G401.6 (cell line): ENCODE measurements around the gene FCGR3B.
"Not testable (repeated sequence)": the region's sequence is repeated elsewhere in the genome, so short reads cannot be mapped to it uniquely, and the experiment has no call there.

ENCODE experiments used
- FAIRE-seq: peaks from 2 replicates; lab custom pipeline; 2012; peaks lifted over from hg19 to GRCh38; lab: Jason Lieb, UNC

FCGR3B gene

DNA sequence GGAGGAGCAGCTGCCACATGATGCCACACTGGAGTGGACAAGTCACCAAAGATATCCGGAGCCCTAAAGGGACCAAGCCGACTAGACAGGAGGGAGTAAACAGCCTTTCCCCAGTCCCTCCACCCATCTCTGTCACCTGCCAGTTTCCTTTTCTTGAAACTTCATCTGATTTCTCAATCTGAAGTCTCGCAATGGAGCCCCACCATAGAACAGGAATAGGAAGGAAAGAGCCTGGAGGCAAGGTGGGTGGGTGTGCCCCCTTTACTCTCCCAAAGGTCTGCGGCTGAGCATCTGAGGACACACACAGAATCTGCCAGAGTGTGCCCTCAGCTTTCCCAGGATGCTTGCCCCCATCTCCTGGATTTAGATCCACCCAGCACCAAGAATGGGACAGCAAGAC, at the start of gene FCGR3B:
Gene FCGR3B, minus strand, starts transcription at position 101 of the 400 bp plus-strand sequence. Its CDS starts 82 bp downstream, at position 19.
- FAIRE-seq = no peak

DNA sequence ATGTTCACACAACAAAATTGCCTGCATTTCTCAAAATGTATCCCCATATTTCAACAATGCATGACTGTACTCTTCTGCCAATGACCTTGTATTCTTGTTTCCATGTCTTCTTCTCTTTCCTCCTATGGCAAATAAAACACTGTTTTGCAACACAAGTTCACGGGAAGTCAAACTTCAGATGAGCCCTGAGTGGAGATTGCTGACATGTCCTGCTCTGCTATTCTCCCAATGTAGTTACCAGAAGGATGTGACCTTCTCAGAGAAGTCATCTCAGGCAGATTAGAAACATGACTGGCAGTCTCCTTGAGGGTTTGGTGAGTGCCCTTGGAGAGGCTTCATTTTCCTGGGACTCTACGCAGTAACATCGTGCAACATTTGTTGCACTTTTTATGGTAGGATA, 47.5 kb upstream of the FCGR3B start:
- no peak for FAIRE-seq

DNA sequence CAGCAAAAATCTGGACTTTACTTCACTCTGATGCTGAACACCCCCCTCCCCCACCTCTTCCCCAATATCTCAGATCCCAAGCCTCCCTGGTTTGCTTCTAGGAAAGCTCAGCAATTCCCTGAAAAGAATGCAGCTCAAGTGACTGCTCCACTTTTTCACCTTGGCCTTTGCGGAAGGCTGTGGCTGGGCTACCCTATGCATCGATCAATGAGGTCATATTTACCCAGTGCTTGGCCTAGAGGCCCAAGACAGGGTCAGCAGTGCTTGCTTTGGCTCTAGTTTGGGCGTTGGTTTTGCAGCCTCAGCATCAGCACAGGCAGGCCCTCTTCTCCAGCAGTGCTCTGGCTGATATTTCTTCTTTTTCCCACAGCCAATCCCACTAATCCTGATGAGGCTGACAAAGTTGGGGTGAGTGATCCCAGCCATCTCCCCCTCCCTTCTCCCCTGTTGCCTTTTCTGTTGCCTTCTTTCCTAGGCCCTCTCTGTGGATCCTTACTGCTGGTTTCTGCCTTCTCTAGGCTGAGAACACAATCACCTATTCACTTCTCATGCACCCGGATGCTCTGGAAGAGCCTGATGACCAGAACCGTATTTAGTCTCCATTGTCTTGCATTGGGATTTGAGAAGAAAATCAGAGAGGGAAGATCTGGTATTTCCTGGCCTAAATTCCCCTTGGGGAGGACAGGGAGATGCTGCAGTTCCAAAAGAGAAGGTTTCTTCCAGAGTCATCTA, 46.1 kb upstream of the FCGR3B start:
- FAIRE-seq = no peak

- FAIRE-seq = no peak
These were observed 45.5 kb upstream of the FCGR3B start for GRCh38 chr1:161676441-161676840.

- not testable (repeated sequence) for FAIRE-seq
These were observed 43.9 kb upstream of the FCGR3B start for GRCh38 chr1:161674908-161675307.

DNA sequence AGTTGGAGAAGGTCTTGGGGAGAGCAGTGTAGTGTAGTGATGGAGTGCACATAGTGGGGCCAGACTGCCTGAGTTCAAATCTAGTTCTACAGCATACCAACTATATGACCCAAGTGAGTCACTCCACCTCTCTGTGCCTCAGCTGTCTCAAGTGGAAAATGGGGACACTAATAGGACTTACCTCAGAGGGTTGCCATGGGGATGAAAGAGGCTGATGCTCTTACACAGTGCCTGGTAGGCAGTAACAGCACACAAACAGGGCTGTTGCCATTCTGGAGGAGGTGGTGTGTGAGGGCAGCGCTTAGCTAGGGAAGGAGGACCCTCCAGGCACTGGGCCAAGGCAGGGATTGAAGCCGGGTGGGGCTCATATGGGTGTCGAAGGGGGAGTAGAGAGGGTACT, 43.5 kb upstream of the FCGR3B start:
- FAIRE-seq = not testable (repeated sequence)

GRCh38 chr1:161673437-161673836, 42.5 kb upstream of the FCGR3B start:
- FAIRE-seq = not testable (repeated sequence)

DNA sequence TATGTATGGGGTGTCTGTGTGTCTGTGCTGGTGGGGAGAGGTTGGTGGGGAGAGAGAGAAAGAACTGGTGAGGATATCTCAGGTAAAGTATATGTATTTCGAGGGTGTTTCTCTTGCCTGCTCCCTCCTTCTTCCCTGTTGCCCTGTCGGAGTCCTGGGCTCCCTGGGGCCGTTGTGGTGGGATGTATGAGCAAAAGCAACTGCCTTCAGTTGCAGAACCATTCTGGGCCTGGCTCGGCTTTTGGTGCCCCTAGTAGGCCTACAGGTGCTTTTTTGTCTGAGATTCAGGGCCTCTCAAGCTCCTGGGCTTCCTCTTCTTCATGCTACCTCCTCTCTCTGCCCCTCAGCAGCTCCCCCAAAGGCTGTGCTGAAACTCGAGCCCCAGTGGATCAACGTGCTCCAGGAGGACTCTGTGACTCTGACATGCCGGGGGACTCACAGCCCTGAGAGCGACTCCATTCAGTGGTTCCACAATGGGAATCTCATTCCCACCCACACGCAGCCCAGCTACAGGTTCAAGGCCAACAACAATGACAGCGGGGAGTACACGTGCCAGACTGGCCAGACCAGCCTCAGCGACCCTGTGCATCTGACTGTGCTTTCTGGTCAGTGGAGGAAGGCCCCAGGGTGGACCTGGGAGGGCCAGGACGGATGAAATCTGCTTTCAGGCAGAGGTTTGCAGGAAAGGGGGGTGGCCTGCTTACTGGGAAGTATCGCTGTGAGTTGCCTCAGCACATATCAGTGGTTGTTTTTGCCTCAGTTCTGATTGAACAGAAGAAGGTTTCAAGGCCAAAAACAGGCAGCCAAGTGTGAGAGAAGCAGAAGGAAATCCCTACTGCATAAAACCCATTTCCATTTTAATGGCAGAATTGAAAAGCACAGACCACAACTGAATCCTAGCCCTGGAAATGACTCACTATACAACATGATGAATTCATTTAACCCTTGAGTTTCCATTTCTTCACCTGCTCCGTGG, 40.4 kb upstream of the FCGR3B start:
- FAIRE-seq = not testable (repeated sequence)

GRCh38 chr1:161664689-161665088, 33.7 kb upstream of the FCGR3B start:
- not testable (repeated sequence) for FAIRE-seq

- not testable (repeated sequence) for FAIRE-seq
These were observed 32.6 kb upstream of the FCGR3B start for GRCh38 chr1:161663569-161663968.

- not testable (repeated sequence) for FAIRE-seq
These were observed 31.8 kb upstream of the FCGR3B start, which contains the start of gene FCGR2B for GRCh38 chr1:161662684-161663339. TSS of gene FCGR2B (plus strand) at chr1:161663143. CDS start at chr1:161663242, 99 bp downstream.

DNA sequence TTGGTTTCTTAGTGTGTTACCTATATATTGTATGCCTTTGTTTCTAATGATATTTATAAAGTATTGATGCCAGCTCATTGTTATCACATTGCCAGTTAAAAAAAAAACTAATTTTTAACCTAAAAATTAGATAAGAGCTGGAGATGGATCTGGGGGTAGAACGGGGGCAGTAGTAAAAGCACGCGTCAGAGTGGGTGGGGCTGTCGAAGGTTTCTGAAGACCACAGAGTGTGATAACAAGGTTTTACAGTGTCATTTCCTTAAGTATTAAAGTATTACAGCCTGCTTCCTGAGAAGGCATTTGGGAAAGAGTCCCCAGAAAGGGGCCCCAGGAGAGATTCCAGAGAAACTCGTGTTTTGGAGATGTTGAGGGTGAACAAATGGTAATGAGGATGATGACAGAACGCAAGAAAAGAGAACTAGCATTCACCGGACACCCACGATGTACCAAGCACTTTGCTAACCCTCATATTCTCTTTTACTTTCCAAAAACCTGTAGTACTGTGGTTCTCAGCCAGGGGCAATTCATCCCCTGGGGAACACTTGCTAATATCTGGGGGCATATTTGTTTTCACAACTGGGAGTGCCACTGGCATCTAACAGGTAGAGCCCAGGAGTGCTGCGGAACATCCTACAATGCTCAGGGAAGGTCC, 30.8 kb upstream of the FCGR3B start:
- FAIRE-seq = not testable (repeated sequence)

DNA sequence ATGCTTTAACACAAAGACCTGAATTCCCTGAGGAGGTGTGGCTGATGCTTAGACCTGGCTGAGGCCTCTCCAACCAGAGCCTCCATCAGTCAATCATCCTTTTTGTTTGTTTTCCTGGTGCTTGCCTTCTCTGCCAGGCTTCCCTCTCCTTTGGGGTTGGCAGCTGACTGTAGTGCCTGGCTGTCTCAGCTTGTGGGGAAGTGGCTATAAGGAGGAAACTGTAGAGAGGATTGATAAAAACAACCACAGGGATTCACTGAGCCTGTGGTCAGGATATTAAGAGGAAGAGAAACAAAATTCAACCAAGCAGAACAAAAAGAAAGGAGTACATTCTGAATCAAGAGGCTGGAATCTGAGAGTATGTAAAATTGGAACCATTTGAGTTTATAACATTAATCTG, 27.5 kb upstream of the FCGR3B start:
- not testable (repeated sequence) for FAIRE-seq

DNA sequence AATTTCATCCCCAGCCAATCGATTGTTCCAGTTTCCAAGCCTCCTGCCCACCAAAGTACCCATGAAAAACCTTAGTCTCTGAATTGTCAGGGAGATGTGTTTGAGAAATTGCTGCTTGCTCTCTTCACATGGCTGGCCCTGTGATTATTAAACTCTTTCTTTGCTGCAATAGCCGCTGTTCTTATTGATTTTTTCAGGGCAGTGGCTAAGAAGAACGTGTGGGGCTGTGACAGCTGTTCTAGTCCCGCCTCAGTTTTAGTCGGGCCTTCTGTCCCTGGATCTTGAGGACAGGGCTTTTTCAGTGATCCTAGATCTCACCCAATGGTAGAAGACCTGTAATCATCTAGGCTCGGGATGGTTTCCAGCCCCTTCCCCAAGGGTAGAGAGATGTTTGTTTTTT, 23.0 kb upstream of the FCGR3B start:
- not testable (repeated sequence) for FAIRE-seq

DNA sequence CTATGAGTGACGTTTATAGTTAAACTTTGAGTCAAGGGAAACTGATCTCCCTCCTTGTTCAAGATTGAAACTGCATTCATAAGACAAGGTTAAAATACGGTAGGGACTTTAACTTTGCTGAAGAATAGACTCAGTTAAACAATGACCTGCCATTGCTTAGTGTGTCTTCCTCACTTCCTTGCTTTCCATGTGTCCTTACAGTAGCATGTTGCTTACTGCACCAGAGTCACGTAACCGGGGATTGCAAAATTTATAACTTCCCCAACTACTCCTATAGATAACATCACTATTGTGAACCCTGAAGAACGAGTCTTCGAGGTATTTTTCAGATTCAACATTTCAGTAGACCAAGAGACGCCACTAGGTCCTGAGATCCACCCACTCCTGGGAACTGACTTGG, 22.6 kb upstream of the FCGR3B start:
- FAIRE-seq = not testable (repeated sequence)

DNA sequence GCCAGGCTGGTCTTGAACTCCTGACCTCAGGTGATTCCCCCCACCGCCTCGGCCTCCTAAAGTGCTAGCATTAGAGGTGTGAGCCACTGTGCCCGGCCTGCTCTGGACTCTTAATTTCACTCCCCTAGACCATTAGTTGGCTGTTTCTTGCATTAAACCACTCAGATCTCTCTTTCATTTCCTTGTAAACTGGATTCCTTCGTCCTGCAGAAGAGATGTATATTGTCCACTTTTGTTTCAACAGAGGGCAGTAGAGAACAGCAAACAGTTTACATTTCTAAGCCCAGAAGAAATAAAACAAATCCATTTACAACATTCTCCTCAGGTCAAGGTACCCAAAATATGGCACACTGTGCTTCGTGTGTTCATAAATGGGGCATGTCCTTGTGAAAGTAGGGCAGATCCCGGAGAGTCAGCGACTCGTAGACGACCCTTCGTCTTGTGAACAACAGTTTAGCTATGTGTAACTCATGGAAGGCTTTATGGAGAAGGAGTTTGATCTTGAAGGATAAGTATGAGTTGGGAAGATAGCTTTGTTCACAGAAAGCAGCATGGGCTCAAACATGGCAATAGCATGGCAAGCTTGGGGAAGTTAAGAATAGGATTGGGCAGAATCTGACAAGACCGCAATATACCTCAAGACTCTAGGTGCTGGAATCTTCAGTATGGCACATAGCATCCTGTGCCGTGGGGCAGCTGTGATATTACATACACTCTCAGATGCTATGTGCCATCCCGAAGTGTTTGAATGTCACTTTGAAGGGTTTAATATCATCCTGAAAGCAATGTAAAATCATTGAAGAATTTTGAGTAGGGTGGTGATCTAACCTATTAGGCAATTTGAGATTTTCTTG, 16.8 kb upstream of the FCGR3B start:
- peak; percentile 50 for FAIRE-seq

- not testable (repeated sequence) for FAIRE-seq
These were observed 13.9 kb upstream of the FCGR3B start for GRCh38 chr1:161644855-161645254.

- FAIRE-seq = not testable (repeated sequence)
These were observed 12.7 kb upstream of the FCGR3B start for GRCh38 chr1:161643481-161644208.

DNA sequence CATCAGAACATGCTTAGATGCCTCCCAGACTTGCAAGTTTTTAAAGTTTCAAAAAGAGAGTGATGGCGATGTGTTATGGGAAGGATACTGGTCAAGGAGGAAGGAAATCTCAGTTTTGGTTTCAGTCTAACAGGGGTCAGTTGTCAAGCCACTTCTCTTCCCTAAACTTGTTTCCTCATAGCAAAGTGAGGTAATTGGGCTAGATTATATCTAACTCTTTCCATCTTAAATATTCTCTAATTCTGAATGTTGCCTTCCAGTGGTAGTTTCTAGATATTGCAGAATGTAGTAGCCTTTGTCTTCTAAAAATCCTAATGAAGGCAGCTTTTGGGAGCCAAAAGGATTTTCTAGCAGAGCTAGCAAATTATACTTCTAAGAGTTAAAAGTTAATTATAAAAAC, 11.7 kb upstream of the FCGR3B start:
- FAIRE-seq = not testable (repeated sequence)

GRCh38 chr1:161639203-161639602, 8.2 kb upstream of the FCGR3B start:
- FAIRE-seq = not testable (repeated sequence)
